H1 (cell line): Measurements from ENCODE around the gene SELENOS. TPM values are rescaled to one million over a fixed set of nuclear protein-coding genes. Genes with fewer than 3 reads are reported as not detected.

Experiments
- CTCF ChIA-PET: fragments of 300-600 bp; sonication (Branson Sonifier 250); formaldehyde crosslinking; loops from one replicate; lab custom pipeline; 2021; ENCODE audit not compliant: partially characterized antibody; lab: Charles Lee
- POLR2A ChIA-PET: fragments of 300-600 bp; sonication (Branson Sonifier 250); formaldehyde crosslinking; loops from one replicate; lab custom pipeline; 2021; ENCODE audit warnings: inconsistent platforms; ENCODE audit not compliant: partially characterized antibody; lab: Charles Lee
- DNase-seq, 2 experiments: peaks; one replicate each; pipeline versions ENCODE4 v3.0.0 to v3.0.0-alpha.2; 2010 to 2022; ENCODE audit warnings: low spot score in 2 of 2, low read depth in 1 of 2, mixed read lengths in 1 of 2
- FAIRE-seq: peaks from 2 replicates; lab custom pipeline; 2011; peaks lifted over from hg19 to GRCh38; lab: Jason Lieb, UNC
- H2AFZ ChIP-seq: 2 replicates; pipeline ENCODE4 v1.8.1; 2012; ENCODE audit warnings: low read length, inconsistent platforms
- H2AK5ac ChIP-seq: 2 replicates; pipeline ENCODE4 v1.6.1; 2013; ENCODE audit warnings: low read depth, low read length
- H2BK120ac ChIP-seq: replicated peaks from 2 replicates; pipeline ENCODE3; 2013; ENCODE audit warnings: low read depth, low read length, inconsistent platforms
- H2BK12ac ChIP-seq: 2 replicates; pipeline ENCODE4 v1.6.1; 2013; ENCODE audit warnings: low read depth, low read length
- H2BK15ac ChIP-seq: 2 replicates; pipeline ENCODE4 v1.6.1; 2013; ENCODE audit warnings: low read length
- H2BK20ac ChIP-seq: 2 replicates; pipeline ENCODE4 v1.6.1; 2013; ENCODE audit warnings: low read length
- H2BK5ac ChIP-seq: 2 replicates; pipeline ENCODE4 v1.6.1; 2013; ENCODE audit warnings: low read depth, low read length
- H3K14ac ChIP-seq: 2 replicates; pipeline ENCODE4 v1.6.1; 2013; ENCODE audit warnings: inconsistent platforms; ENCODE audit not compliant: insufficient read length
- H3K18ac ChIP-seq: 2 replicates; pipeline ENCODE4 v1.6.1; 2013; ENCODE audit warnings: low read length; ENCODE audit errors: extremely low read depth
- H3K23ac ChIP-seq: 2 replicates; pipeline ENCODE4 v1.6.1; 2013; ENCODE audit warnings: inconsistent platforms; ENCODE audit not compliant: insufficient read length
- H3K23me2 ChIP-seq: 2 replicates; pipeline ENCODE4 v1.6.1; 2013; ENCODE audit warnings: low read depth, low read length
- H3K27ac ChIP-seq: 2 replicates; pipeline ENCODE4 v1.6.1; 2011; ENCODE audit warnings: low read depth, low read length, inconsistent platforms
- H3K27me3 ChIP-seq, 4 experiments: replicated peaks in 1 of 4; 1 replicate in 1 of 4; 2 replicates in 3 of 4; pipeline versions ENCODE4 v1.6.1 to v1.8.1; 2011 to 2013; ENCODE audit warnings: low read length in 3 of 4, mild to moderate bottlenecking in 3 of 4, inconsistent platforms in 2 of 4, mixed read lengths in 2 of 4, moderate library complexity in 1 of 4; ENCODE audit not compliant: control insufficient read depth in 3 of 4, insufficient read depth in 3 of 4; ENCODE audit errors: extremely low read depth in 1 of 4
- H3K36me3 ChIP-seq, 4 experiments: 2 replicates each; pipeline versions ENCODE4 v1.6.1 to v1.8.1; 2011 to 2013; ENCODE audit warnings: mild to moderate bottlenecking in 4 of 4, low read length in 3 of 4, moderate library complexity in 2 of 4, control low read depth in 1 of 4, inconsistent platforms in 1 of 4; ENCODE audit not compliant: insufficient read depth in 4 of 4, control insufficient read depth in 2 of 4
- H3K4ac ChIP-seq: replicated peaks from 2 replicates; pipeline ENCODE3; 2013; ENCODE audit warnings: low read length, low read depth, mixed read lengths, inconsistent platforms; ENCODE audit not compliant: insufficient read length
- H3K4me1 ChIP-seq, 4 experiments: replicated peaks in 1 of 4; 1 replicate in 1 of 4; 2 replicates in 3 of 4; pipeline versions ENCODE4 v1.6.1 to v1.8.1; 2011 to 2013; ENCODE audit warnings: low read length in 3 of 4, inconsistent platforms in 2 of 4, mixed read lengths in 1 of 4; ENCODE audit not compliant: insufficient read depth in 4 of 4, control insufficient read depth in 3 of 4
- H3K4me2 ChIP-seq, 2 experiments: 2 replicates each; pipeline versions ENCODE4 v1.6.1 to v1.8.1; 2011 to 2013; ENCODE audit warnings: low read depth in 2 of 2, low read length in 2 of 2, control low read depth in 1 of 2, inconsistent platforms in 1 of 2, mild to moderate bottlenecking in 1 of 2; ENCODE audit not compliant: insufficient read depth in 1 of 2
- H3K4me3 ChIP-seq, 4 experiments: fragments of 200-600, 300-600 bp in 1 of 4; sonication (generic), shearing (Covaris generic), sonication (Bioruptor Twin) in 1 of 4; 2 replicates each; pipeline versions ENCODE4 v1.5.1 to v1.8.1; 2011 to 2016; ENCODE audit warnings: low read length in 4 of 4, low read depth in 3 of 4, control low read depth in 2 of 4, inconsistent platforms in 2 of 4, mild to moderate bottlenecking in 2 of 4, mixed read lengths in 1 of 4, moderate library complexity in 1 of 4; ENCODE audit not compliant: insufficient read depth in 2 of 4; ENCODE audit errors: extremely low read depth in 1 of 4
- H3K56ac ChIP-seq: replicated peaks from 2 replicates; pipeline ENCODE3; 2013; ENCODE audit warnings: low read depth, mild to moderate bottlenecking, mixed read lengths, low read length, inconsistent platforms; ENCODE audit not compliant: insufficient read length
- H3K79me1 ChIP-seq: 2 replicates; pipeline ENCODE4 v1.6.1; 2013; ENCODE audit warnings: low read depth, low read length, control low read depth
- H3K79me2 ChIP-seq, 2 experiments: 2 replicates each; pipeline versions ENCODE4 v1.6.1 to v1.8.1; 2012 to 2013; ENCODE audit warnings: low read length in 2 of 2, mild to moderate bottlenecking in 2 of 2, inconsistent platforms in 1 of 2; ENCODE audit not compliant: insufficient read depth in 2 of 2, control insufficient read depth in 1 of 2
- H3K9ac ChIP-seq, 4 experiments: replicated peaks in 1 of 4; 1 replicate in 1 of 4; 2 replicates in 3 of 4; pipeline versions ENCODE4 v1.6.1 to v1.8.1; 2011 to 2013; ENCODE audit warnings: low read depth in 3 of 4, low read length in 3 of 4, control low read depth in 2 of 4, mild to moderate bottlenecking in 2 of 4, moderate library complexity in 2 of 4, inconsistent platforms in 1 of 4; ENCODE audit errors: extremely low read depth in 1 of 4
- H3K9me3 ChIP-seq, 2 experiments: 2 replicates each; pipeline versions ENCODE4 v1.6.1 to v1.8.1; 2012 to 2013; ENCODE audit warnings: mild to moderate bottlenecking in 2 of 2, moderate library complexity in 2 of 2, control low read depth in 1 of 2, inconsistent platforms in 1 of 2, low read depth in 1 of 2, low read length in 1 of 2, mixed read lengths in 1 of 2; ENCODE audit not compliant: insufficient read depth in 2 of 2
- H4K20me1 ChIP-seq, 2 experiments: replicated peaks in 1 of 2; 2 replicates each; pipeline versions ENCODE3 to v1.8.1; 2011 to 2013; ENCODE audit warnings: inconsistent platforms in 2 of 2, low read length in 2 of 2, mild to moderate bottlenecking in 1 of 2; ENCODE audit not compliant: insufficient read depth in 2 of 2, control insufficient read depth in 1 of 2
- H4K5ac ChIP-seq: 2 replicates; pipeline ENCODE4 v1.6.1; 2013; ENCODE audit warnings: low read length, low read depth, mixed read lengths, inconsistent platforms; ENCODE audit not compliant: insufficient read length
- H4K8ac ChIP-seq: 2 replicates; pipeline ENCODE4 v1.8.0; 2013; ENCODE audit warnings: mild to moderate bottlenecking, moderate library complexity, low read length, inconsistent platforms; ENCODE audit not compliant: insufficient read depth; ENCODE audit errors: extremely low read depth
- H4K91ac ChIP-seq: replicated peaks from 2 replicates; pipeline ENCODE3; 2013; ENCODE audit warnings: low read length, mixed read lengths, inconsistent platforms; ENCODE audit not compliant: insufficient read length
- ATF2 ChIP-seq: IDR thresholded peaks from 2 replicates; pipeline ENCODE4 v1.6.1; 2012; ENCODE audit warnings: low read length, inconsistent platforms
- CHD2 ChIP-seq: IDR thresholded peaks from 2 replicates; pipeline ENCODE4 v1.6.1; 2012; ENCODE audit warnings: low read length, improper control_type of control experiment
- CTCF ChIP-seq, 3 experiments: IDR thresholded peaks; 1 replicate in 2 of 3; 2 replicates in 1 of 3; pipeline versions ENCODE4 v1.5.1 to v1.6.1; 2011; ENCODE audit warnings: low read length in 3 of 3, mild to moderate bottlenecking in 3 of 3, inconsistent platforms in 2 of 3, low read depth in 1 of 3, moderate library complexity in 1 of 3; ENCODE audit not compliant: insufficient read depth in 1 of 3; ENCODE audit errors: control extremely low read depth in 1 of 3
- GTF2F1 ChIP-seq: IDR thresholded peaks from 2 replicates; pipeline ENCODE4 v1.6.1; 2012; ENCODE audit warnings: low read depth, low read length, improper control_type of control experiment, borderline replicate concordance
- RBBP5 ChIP-seq: IDR thresholded peaks from 2 replicates; pipeline ENCODE4 v1.7.1; 2012; ENCODE audit warnings: low read depth, mild to moderate bottlenecking, inconsistent platforms, low read length, moderate library complexity, borderline replicate concordance
- RNF2 ChIP-seq: fragments of 200-900, 300-1000 bp; sonication (generic); IDR thresholded peaks from 2 replicates; pipeline ENCODE4 v1.7.1; 2016; ENCODE audit warnings: borderline replicate concordance, low read depth, mild to moderate bottlenecking, antibody characterized with exemption, low read length; ENCODE audit not compliant: poor library complexity, severe bottlenecking; ENCODE audit errors: missing control alignments
- SIRT6 ChIP-seq: IDR thresholded peaks from one replicate; pipeline ENCODE4 v1.7.1; 2012; ENCODE audit warnings: low read length, inconsistent platforms
- SIX5 ChIP-seq: IDR thresholded peaks from 2 replicates; pipeline ENCODE4 v1.6.1; 2011; ENCODE audit warnings: mild to moderate bottlenecking, low read depth, low read length
- TAF1 ChIP-seq: IDR thresholded peaks from 2 replicates; pipeline ENCODE4 v1.6.1; 2011; ENCODE audit warnings: mild to moderate bottlenecking, low read depth, low read length
- WGBS, 2 experiments: shearing (Covaris generic) in 1 of 2; methylation state at CpG; one replicate each; pipeline versions ENCODE4 v1.1.6 to v1.1.7; 2013 to 2015; ENCODE audit warnings: low lambda C conversion rate in 2 of 2, mixed read lengths in 2 of 2, inconsistent platforms in 1 of 2, low coverage in 1 of 2, missing lambda C conversion rate in 1 of 2; ENCODE audit not compliant: insufficient replicate concordance in 2 of 2, insufficient coverage in 1 of 2, insufficient read length in 1 of 2; ENCODE audit errors: extremely low coverage in 1 of 2, missing lambda C conversion rate in 1 of 2; 5-methylcytosine and 5-hydroxymethylcytosine counted together
- polyA plus RNA-seq, 7 experiments: library from polyadenylated mRNA; depleted of rRNA in 3 of 7; stranded (reverse) in 5 of 7; unstranded in 2 of 7; fragments of >200 nt in 5 of 7; fragments of 200-250 nt in 2 of 7; gene quantifications; 1 replicate in 5 of 7; 2 replicates in 1 of 7; 4 replicates in 1 of 7; pipeline versions ENCODE4 v1.2.1 to v1.2.3, GENCODE V29; 2011 to 2013; ENCODE audit warnings: missing spikeins in 2 of 7, mixed read lengths in 2 of 7
- total RNA-seq: library from RNA; stranded (reverse); fragmentation: NEBNext Ultra II Directional; extraction: Animal tissue kit (Norgen Biotek cat#: 25700); gene quantifications from 2 replicates; pipeline ENCODE4 v1.2.1, GENCODE V29; 2021

The SELENOS gene
- total and polyA plus RNA-seq, 2 of the 8 experiments (the other 6 are each of a cell fraction or from before 2014, with no cell fraction given): 45.1 to 46.0 TPM

- no peak overlapping the region for H2AK5ac ChIP-seq
- no peaks in the 10 kb centered on the region for H3K27me3 ChIP-seq
- H3K18ac ChIP-seq: no peak overlapping the region
- H3K36me3 ChIP-seq: peaks cover 34 to 64% (median 56%) of the 10 kb centered on the region in 4 experiments
- no peak overlapping the region for H3K23ac ChIP-seq
- 93% methylated on average over 6 of the region's 6 CpGs; no CpG with 5 or more reads in 1 of the 2 experiments for WGBS, 2 experiments
- ChIA-PET CTCF (interaction anchor here (0.8 to 2.4 kb wide), 5 partner anchors 10 to 357 kb away, joined by 3 to 12 read pairs (median 4); no protein-coding TSS in a partner anchor), POLR2A (interaction anchor here (0.6 to 2.5 kb wide), 3 partner anchors 10 to 265 kb away, joined by 3 to 9 read pairs (median 5); partner anchors contain the start of gene SNRPA1)
- no peak overlapping the region for H2BK20ac ChIP-seq
- peaks cover 10 to 14% of the 10 kb centered on the region in 2 experiments for H3K79me2 ChIP-seq
- H3K27ac ChIP-seq: no peak overlapping the region
- H3K14ac ChIP-seq: no peak overlapping the region
- no peaks in the 10 kb centered on the region for H3K9me3 ChIP-seq
- no peak for DNase-seq
- H3K4me1 ChIP-seq: no peaks in the 10 kb centered on the region
- no peak overlapping the region for H2AFZ ChIP-seq
- H3K23me2 ChIP-seq: no peaks in the 10 kb centered on the region
- H3K79me1 ChIP-seq: no peaks in the 10 kb centered on the region
- no peak overlapping the region for H3K9ac ChIP-seq
- peaks cover 0 to 7% of the 10 kb centered on the region in 2 experiments for H4K20me1 ChIP-seq
- no peak overlapping the region for H2BK5ac ChIP-seq
- no peak overlapping the region for H4K91ac ChIP-seq
- no peak overlapping the region for H3K4ac ChIP-seq
- no peak overlapping the region for H2BK12ac ChIP-seq
- no peak overlapping the region for H2BK15ac ChIP-seq
- no peak overlapping the region for H3K4me3 ChIP-seq
- H4K5ac ChIP-seq: no peak overlapping the region
- no peak overlapping the region for H2BK120ac ChIP-seq
- H3K56ac ChIP-seq: no peak overlapping the region
- FAIRE-seq: no peak
- H4K8ac ChIP-seq: no peak overlapping the region
- H3K4me2 ChIP-seq: no peak overlapping the region
- TF ChIP-seq GTF2F1: no peak
- no peak for TF ChIP-seq RBBP5
- TF ChIP-seq CTCF (IDR thresholded peaks at IDR 0.05; ENCODE audit: control extremely low read depth in 1 of 3, insufficient read depth in 1 of 3, low read depth in 1 of 3, low read length in 3 of 3): no peak
- TF ChIP-seq RNF2: no peak
- no peak for TF ChIP-seq TAF1
- no peak for TF ChIP-seq SIX5
- TF ChIP-seq ATF2: no peak
- no peak for TF ChIP-seq CHD2
- no peak for TF ChIP-seq SIRT6
These were observed 6.6 kb upstream of the SELENOS start for GRCh38 chr15:101283931-101284330.
